HG03159 (cell line): Measurements from ENCODE around the gene FAM210A.

Source experiments
- ATAC-seq: cut with Tn5 transposase; IDR thresholded peaks from one replicate; pipeline ENCODE4 v1.9.1; 2021; ENCODE audit warnings: mild to moderate bottlenecking, moderate library complexity; ENCODE audit not compliant: unreplicated experiment

FAM210A gene

DNA sequence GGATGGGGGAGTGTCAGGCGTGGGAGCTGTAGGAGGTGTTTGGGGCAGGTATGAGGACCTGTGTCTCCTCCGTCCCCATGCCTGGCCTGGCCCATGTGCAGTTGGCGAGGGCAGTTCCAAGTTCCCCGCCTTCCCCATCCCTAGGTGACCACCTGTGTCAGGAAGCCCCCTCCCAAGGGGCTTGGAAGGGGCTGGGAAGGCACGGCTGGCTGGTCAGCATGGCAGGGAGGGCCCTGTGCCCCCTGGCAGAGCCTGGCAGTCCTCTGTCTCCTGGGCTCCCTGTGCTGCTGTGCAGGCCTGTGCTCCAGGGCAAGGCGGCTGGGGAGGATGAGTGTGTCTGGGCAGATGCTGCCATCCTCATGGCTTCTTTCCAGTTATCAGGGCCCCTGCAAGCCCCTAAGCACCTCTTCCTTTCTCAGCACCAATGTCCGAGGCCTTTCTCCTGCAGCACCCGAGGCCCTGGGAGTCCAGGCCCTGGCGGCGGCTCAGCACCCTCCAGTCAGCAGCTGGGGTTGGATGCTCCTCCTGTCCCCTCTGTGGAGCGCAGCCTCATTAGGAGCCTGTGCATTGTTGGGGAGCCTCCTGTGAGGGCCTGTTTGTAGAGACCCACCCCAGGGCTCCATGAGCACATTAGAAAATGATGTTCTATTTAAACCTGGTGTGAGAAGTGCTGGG is 101.7 kb downstream of the FAM210A start:
- ATAC-seq, result no peak

DNA sequence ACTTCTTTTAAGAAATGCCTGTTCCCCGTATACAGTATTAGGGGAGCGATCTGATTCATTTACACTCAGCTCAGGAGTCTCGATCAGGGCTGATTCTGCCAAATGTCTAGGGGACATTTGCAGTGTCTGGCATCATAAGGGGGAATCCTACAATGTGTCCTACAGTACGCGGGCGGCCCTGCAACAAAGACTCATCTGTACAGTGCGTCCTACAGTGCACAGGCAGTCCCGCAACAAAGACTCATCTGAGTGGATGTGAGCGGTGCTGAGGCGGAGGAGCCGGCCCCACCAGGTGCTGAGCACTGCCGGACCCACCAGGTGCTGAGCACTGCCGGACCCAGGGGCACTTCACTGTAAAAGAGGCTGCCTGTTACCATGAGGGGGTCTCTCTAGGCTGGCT is 102.5 kb downstream of the FAM210A start:
- no peak for ATAC-seq

DNA sequence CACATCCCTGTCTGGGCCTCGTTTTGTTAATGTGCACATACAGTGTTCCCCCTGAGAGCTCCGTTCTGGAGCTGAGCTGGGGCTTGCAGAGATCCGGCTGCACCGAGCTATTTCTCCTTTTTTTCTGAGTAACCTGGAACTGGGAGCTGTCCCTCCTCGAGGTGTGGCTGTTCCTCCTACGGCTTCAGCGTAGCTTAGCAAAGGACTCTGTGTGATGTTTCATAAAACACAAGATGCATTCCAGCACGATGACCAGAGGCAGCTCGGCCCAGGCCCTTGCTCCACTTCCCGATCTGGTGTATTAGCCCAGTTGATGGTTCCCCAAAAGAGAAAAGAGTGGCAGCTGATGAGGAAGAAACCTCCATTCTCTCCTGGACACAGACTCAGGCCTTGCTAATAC is 103.0 kb downstream of the FAM210A start:
- no peak for ATAC-seq

DNA sequence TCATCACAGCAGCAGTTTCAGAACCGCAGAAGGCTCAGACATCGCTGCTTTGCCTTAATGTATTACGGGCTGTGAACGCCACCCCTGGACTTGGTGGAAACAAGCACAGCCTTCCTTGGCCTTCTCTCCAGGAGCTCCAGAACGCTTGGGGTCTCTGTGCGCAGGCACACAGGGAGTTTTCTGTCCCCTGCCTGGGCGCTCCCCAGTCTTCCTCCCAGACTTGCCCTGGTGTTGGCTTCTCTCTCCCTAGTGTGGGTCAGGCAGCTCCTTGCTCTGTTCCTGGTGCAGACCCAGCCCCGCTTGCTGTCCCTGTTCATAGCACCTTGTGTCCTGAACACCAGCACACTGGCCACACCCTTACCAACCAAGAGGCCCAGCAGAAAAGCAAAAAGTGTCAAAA is 103.6 kb downstream of the FAM210A start:
- no peak for ATAC-seq

- no peak for ATAC-seq
Measured at GRCh38 chr18:13621886-13622619, 104.3 kb downstream of the FAM210A start.

DNA sequence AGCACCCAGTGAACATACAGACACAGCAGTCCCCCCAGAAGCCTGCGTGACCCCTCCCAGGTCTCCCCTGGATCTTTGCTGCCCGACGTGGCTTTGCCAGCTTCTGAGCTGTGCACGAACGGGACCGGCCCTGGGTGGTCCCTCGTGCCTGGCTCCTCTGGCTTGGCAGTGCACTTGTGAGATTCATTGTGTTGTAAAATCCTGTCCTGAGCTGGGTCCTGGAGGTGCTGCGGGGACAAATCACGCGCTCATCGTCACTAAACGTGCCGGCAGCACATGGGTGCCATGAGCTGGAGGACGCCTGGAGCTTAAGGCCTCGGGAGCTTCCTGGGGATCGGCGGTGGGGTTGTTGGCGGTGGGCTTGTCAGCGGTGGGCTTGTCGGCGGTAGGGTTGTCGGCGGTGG is 104.9 kb downstream of the FAM210A start:
- no peak for ATAC-seq

GRCh38 chr18:13620818-13621445 is 105.4 kb downstream of the FAM210A start:
- ATAC-seq, result no peak

DNA sequence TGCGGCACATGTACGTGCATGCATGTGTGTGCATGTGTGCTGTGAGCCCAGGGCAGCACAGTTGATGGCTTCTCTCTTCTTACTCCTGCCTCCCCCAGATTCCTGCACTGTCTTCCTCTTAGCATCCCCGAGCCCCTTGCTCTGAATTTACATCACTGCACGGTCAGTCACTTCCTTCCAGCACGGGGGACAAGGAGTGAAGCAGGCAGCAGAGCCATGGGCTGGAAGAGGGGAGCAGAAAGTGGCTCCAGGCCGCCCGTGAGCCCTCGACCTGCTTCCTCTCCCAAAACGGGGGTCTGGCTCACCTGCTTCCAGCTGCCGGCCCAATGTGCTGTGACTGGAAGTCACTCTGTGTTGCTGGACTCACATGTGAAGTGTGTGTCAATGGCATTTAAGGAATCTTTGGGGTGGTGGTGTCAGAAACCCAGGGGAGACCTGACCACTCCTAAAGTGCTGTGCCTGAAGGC is 106.1 kb downstream of the FAM210A start:
- ATAC-seq, result no peak

DNA sequence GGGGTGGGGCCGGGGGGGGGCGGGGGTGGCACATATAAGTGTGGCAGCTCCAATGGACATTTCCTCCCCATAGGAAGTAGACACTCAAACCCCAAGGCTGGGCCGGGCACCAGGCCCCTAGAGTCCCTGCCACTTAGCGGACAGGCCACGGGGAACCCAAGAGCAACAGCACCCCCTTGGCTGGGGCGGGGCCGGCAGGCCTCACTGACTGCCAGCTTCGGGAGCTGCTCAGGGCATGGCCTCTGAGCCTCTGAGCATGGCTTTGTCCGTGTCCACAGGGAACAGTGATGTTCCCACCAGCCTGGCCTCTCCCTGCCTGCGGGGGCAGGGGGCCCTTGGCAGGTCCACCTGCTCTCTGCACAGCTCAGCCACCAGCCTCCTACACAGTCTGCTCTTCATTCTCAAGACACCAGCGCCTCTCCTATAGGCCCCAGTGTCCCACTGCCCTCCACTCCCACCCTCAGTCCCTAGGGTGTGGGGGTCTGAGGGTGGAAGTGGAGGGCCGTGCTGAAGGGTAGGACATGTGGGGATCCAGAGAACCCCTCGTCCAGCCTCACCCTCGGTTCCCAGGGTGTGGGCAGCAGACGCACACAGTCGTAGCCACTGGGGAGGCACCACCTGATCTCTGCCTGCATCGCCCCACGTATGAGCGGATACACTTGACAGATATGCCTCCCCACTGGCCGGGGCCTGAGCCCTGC is 106.7 kb downstream of the FAM210A start:
- ATAC-seq, result no peak

GRCh38 chr18:13618760-13619438 is 107.5 kb downstream of the FAM210A start:
- no peak for ATAC-seq

GRCh38 chr18:13617826-13618515 is 108.4 kb downstream of the FAM210A start:
- ATAC-seq, result no peak

DNA sequence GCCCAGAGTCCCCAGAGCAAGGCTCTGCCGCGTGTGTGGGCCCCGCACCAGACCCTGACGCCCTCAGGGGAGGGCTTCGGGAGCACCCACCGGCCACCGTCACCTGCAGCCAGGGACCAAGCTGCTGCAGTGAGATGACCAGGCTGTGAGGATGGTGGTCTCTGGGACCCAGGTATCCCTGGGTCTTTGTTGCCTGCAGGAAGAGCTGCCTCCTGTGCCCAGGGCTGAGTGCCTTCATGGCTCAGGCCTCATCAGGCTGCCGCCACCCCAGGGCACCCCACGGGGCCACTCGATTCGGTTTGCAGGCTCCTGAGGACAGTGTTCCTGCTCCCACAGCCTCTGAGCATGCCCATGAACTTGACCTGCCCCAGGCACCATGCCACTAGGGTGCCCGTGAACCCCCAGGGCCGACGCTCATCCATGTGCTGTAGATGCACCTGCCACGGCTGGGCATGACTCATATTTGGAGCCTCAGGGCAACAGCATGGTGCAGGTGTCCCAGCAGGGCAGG is 109.8 kb downstream of the FAM210A start:
- no peak for ATAC-seq

DNA sequence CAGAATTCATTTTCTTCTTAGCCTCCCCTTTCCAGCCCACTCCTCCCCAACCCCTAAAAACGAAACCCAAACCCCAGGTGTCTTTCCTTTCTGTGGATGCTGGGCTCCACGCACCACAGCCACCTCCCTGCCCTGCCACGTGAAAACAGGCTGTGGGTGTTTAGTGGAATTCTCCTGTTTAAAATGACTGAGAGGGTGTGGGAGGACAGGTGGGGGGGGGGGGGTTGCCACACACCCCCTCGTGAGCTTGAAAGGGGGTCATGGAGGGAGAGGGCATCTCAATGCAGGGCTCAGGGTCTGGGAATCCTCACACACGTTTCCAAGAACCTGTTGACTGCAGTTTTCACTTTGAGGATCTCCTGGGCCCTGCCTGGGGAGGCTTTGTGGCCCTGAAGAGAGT is 110.3 kb downstream of the FAM210A start:
- ATAC-seq, result no peak

GRCh38 chr18:13615432-13615861 is 110.9 kb downstream of the FAM210A start:
- no peak for ATAC-seq

- ATAC-seq, result no peak
Measured at GRCh38 chr18:13614641-13615288, 111.6 kb downstream of the FAM210A start.

- no peak for ATAC-seq
Measured at GRCh38 chr18:13613591-13614501, 112.5 kb downstream of the FAM210A start.
